A549 treated with CpdA at 1 μM for 4 hours (cell line): ENCODE measurements around the gene SMIM5. TPM values are rescaled to one million over a fixed set of nuclear protein-coding genes. Genes with fewer than 3 reads are reported as not detected.

Experiments used
- total RNA-seq: library from RNA; stranded (reverse); fragments of 200-300 nt; extraction: Qiagen RNA extraction; gene quantifications from 5 replicates; pipeline ENCODE4 v1.2.3, GENCODE V29; 2022; ENCODE audit warnings: low read depth

The SMIM5 gene, protein sequence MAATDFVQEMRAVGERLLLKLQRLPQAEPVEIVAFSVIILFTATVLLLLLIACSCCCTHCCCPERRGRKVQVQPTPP
- total RNA-seq, result 0.43 to 0.81 TPM (median 0.52 TPM) in 5 replicates

DNA sequence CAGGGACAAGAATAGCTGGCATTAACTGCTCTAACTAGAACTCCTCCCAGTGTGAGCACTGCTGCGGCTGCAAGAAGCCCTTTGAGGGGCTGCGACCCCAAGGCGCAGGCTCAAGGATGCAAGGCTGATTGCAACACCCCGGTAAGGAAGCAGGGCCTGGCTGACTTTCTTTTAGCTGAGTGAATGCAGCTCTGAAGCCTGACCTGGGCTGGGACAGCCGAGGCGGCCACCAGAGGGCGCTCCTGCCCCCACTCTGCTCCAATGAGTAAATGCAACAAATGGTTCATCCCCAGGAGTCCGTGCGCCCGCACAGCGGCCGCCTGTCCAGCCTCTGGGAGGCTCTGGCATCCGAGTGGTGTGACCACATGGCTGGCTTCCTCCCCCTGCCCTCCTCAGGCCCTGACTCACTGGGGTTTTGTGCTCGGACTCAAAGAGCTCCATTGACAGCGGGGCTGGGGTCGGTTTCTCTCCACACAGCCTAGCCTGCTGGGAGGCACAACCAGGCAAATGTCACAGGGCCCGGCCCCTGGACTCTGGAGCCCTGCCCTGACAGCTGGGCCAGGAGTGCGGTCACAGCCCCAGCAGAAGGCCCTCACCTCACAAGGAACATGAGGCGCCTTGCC lies at the start of gene SMIM5:
TSS of gene SMIM5 (plus strand) at position 572 of the 623 bp plus-strand sequence. CDS start 6,768 bp downstream, outside the sequence.

DNA sequence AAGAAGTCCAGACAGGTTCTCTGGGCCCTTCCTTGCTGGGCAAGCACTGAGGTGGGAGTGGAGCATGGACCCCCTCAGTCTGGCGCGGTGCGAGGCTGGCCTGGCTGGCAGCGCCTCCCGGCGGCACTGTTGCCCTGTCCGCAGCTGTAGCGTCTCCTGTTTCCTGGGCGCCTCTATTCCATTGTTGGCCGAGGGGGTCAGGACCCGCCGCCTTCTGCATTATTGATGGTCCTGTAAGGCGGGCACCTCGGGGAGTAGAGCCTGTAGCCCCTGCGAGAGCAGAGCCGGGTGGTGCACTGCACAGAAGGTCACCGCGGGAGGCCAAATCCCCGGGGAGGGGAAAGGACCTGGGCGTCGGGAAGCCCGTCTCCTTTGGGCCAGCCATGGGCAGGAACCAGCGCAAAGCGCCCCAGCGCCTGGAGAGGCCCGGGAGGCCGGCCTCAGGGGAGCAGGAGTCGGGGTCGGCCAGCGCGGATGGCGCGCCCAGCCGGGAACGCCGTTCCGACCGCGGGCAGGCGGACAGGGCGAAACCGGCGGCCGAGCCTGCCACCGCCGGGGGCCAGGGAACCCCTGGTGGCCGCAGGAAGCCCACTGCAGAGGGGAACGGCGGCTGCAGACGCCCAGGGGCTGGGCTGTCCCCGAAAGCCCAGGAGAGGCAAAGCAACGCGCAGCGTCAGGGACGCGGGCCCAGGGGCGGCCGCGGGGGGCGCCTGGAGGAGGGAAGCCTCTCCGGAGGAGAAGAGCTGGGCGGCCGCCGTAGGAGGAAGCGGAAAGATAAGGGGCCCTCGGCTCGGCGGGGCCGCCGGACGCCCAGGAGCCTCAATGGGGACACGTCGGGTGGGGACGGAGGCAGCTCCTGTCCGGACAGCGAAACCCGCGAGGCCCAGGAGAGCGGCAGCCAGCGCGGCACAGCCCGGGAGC lies 45.3 kb upstream of the SMIM5 start, which contains the start of gene MYO15B:
TSS of gene MYO15B (plus strand) at position 126 of the 921 bp plus-strand sequence. CDS start at position 384, 258 bp downstream.

DNA sequence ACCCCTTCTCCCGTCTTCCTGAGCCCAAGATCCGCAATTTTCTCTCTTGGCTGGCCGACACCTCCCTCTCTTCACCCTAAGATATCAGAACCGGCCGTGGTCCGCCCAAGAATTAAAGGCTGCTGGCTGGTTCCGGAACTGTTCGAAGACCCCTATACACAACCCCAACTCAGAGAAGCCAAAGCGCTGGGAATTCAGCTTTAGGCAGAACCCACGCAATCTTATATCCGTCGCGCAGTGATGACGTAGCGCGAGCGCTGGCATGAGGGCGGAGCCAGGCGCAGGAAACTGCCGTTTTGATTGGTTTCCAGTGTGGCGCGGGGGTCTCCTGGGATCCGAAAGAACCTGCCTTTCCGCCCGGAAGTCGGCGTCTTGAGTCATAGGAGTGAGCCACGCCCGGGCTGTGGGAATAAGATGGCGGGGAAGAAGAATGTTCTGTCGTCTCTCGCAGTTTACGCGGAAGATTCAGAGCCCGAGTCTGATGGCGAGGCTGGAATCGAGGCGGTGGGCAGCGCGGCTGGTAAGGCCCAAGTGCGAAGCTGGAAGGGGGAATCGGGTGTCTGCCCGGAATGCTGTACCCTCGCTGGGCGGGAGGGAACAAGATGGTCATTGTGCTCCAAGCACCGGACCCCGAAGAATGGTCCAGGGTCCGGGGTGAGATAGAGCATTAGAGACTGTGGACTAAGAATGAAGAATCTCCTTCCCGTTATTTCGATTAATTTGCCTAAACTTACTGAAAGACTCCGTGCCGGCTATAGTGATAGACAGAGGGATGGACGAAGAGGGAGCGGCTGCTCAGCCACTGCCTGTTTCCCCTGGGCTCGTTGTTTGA lies 33.9 kb downstream of the SMIM5 start, which contains the start of the genes RECQL5 and SAP30BP:
TSS of gene RECQL5 (minus strand) at position 196 of the 832 bp plus-strand sequence. CDS start 597 bp downstream, outside the sequence.
TSS of gene SAP30BP (plus strand) at position 380 of the 832 bp plus-strand sequence. CDS start at position 415, 35 bp downstream.

Other genes starting within 250 kb of the SMIM5 start
- gene GRB2, start 227.8 kb upstream of the SMIM5 start, total RNA-seq, result 94.4 to 114 TPM (median 98.5 TPM) in 5 replicates
- 39.9 to 52.6 TPM (median 48.8 TPM) in 5 replicates for gene TMEM94, start 176.8 kb upstream of the SMIM5 start, total RNA-seq
- 8.6 to 12.2 TPM (median 9.9 TPM) in 5 replicates for gene CASKIN2, start 117.9 kb upstream of the SMIM5 start, total RNA-seq
- gene TSEN54, start 116.9 kb upstream of the SMIM5 start, total RNA-seq, result 27.8 to 51.0 TPM (median 44.6 TPM) in 5 replicates
- gene LLGL2, start 107.7 kb upstream of the SMIM5 start, total RNA-seq, result 16.8 to 30.9 TPM (median 26.3 TPM) in 5 replicates
- gene MYO15B, start 45.6 kb upstream of the SMIM5 start, total RNA-seq, result 38.9 to 58.8 TPM (median 48.5 TPM) in 5 replicates
- gene RECQL5, start 33.7 kb downstream of the SMIM5 start, total RNA-seq, result 24.2 to 31.8 TPM (median 26.8 TPM) in 5 replicates
- gene SAP30BP, start 33.9 kb downstream of the SMIM5 start, total RNA-seq, result 96.6 to 129 TPM (median 102 TPM) in 5 replicates
- 38.3 to 62.6 TPM (median 49.8 TPM) in 5 replicates for gene ITGB4, start 88.0 kb downstream of the SMIM5 start, total RNA-seq
- 45.6 to 76.1 TPM (median 66.2 TPM) in 5 replicates for gene GALK1, start 131.8 kb downstream of the SMIM5 start, total RNA-seq
- 26.2 to 32.7 TPM (median 28.4 TPM) in 5 replicates for gene UNK, start 151.4 kb downstream of the SMIM5 start, total RNA-seq
- 2.9 to 5.0 TPM (median 4.2 TPM) in 5 replicates for gene UNC13D, start 211.0 kb downstream of the SMIM5 start, total RNA-seq
- 93.8 to 114 TPM (median 97.0 TPM) in 5 replicates for gene WBP2, start 221.9 kb downstream of the SMIM5 start, total RNA-seq
- gene TRIM47, start 245.1 kb downstream of the SMIM5 start, total RNA-seq, result 105 to 184 TPM (median 149 TPM) in 5 replicates